Measurements from ENCODE around the gene ADGRG1. TPM values are rescaled to one million over a fixed set of nuclear protein-coding genes. Genes with fewer than 3 reads are reported as not detected.

ADGRG1 gene
- total RNA-seq, 2 donors from 2014 or later, result 53.7 to 61.6 TPM

GRCh38 chr16:57621521-57622271 is 6.7 kb upstream of the ADGRG1 start:
- WGBS, 2 donors, result 29 to 36% methylated on average over 7 to 10 of the region's 10 CpGs
- Histone ChIP-seq H3K4me3 (no peak overlapping the region), H3K27ac (peak overlapping the region; percentile 83 to 93 (median 90)), H3K4me1 (peaks cover 74% of the 10 kb centered on the region), H3K36me3 (replicated peaks in 1 of 2; ENCODE audit: insufficient read depth in 1 of 2, low read depth in 2 of 2) (no peaks in the 10 kb centered on the region), H3K27me3 (no peaks in the 10 kb centered on the region), H3K9me3 (no peaks in the 10 kb centered on the region)
- no peak for TF ChIP-seq CTCF (IDR thresholded peaks at IDR 0.05)
- no peak for TF ChIP-seq POLR2A (IDR thresholded peaks at IDR 0.05)
- no peak for ATAC-seq
- intact Hi-C loops (cut with DNase I), result no loop called here
- DNase-seq, result peak in 2 of 4 donors; percentile 36 to 57

- H3K4me3 ChIP-seq, result no peak overlapping the region
- 35 to 55% methylated on average over 6 to 16 of the region's 16 CpGs for WGBS, 2 donors
- no peaks in the 10 kb centered on the region for H3K36me3 ChIP-seq (replicated peaks in 1 of 2; ENCODE audit: insufficient read depth in 1 of 2, low read depth in 2 of 2)
- TF ChIP-seq CTCF (IDR thresholded peaks at IDR 0.05) (no peak), POLR2A (IDR thresholded peaks at IDR 0.05) (no peak)
- H3K27ac ChIP-seq, result peak overlapping the region; percentile 34 to 93 (median 80)
- no peaks in the 10 kb centered on the region for H3K27me3 ChIP-seq
- intact Hi-C loops (cut with DNase I), result no loop called here
- H3K4me1 ChIP-seq, result peaks cover 76% of the 10 kb centered on the region
- ATAC-seq (no peak), DNase-seq (peak in 2 of 4 donors; percentile 10 to 46)
- no peaks in the 10 kb centered on the region for H3K9me3 ChIP-seq
Observed at GRCh38 chr16:57622361-57623250, 5.8 kb upstream of the ADGRG1 start.

GRCh38 chr16:57623251-57624043 is 5.0 kb upstream of the ADGRG1 start:
- H3K27ac ChIP-seq, result peak overlapping the region; percentile 43 to 93 (median 80)
- no peak overlapping the region for H3K4me3 ChIP-seq
- H3K27me3 ChIP-seq, result no peaks in the 10 kb centered on the region
- peaks cover 77% of the 10 kb centered on the region for H3K4me1 ChIP-seq
- no peaks in the 10 kb centered on the region for H3K36me3 ChIP-seq (replicated peaks in 1 of 2; ENCODE audit: insufficient read depth in 1 of 2, low read depth in 2 of 2)
- intact Hi-C loops (cut with DNase I), result no loop called here
- H3K9me3 ChIP-seq, result no peaks in the 10 kb centered on the region
- no peak for TF ChIP-seq CTCF (IDR thresholded peaks at IDR 0.05)
- peak in 2 of 3 donors; percentile 26 to 27 for TF ChIP-seq POLR2A (IDR thresholded peaks at IDR 0.05)
- WGBS, 2 donors, result 20 to 33% methylated on average over 2 to 17 of the region's 17 CpGs
- ATAC-seq (peak; percentile 3), DNase-seq (peak; percentile 61 to 76 (median 68))

- WGBS, 2 donors, result 80 to 85% methylated on average over 8 of the region's 8 CpGs
- DNase-seq, result no peak
Observed at GRCh38 chr16:57624044-57624688, 4.3 kb upstream of the ADGRG1 start.

More at GRCh38 chr16:57624044-57624688, 4.3 kb upstream of the ADGRG1 start:
- no peaks in the 10 kb centered on the region for H3K36me3 ChIP-seq (replicated peaks in 1 of 2; ENCODE audit: insufficient read depth in 1 of 2, low read depth in 2 of 2)
- H3K4me1 ChIP-seq, result peaks cover 73% of the 10 kb centered on the region
- no peak for TF ChIP-seq POLR2A (IDR thresholded peaks at IDR 0.05)
- no peak for TF ChIP-seq CTCF (IDR thresholded peaks at IDR 0.05)
- H3K4me3 ChIP-seq, result no peak overlapping the region
- intact Hi-C loops (cut with DNase I), result no loop called here
- H3K27ac ChIP-seq, result peak overlapping the region; percentile 0 to 72 (median 26)
- no peaks in the 10 kb centered on the region for H3K9me3 ChIP-seq
- H3K27me3 ChIP-seq, result no peaks in the 10 kb centered on the region
- no peak for ATAC-seq
